ENCODE results near the gene CDH7. TPM values are rescaled to one million over a fixed set of nuclear protein-coding genes. Genes with fewer than 3 reads are reported as not detected.

CDH7 gene
- total RNA-seq, 1 donor from 2014 or later, result under 0.01 TPM

DNA sequence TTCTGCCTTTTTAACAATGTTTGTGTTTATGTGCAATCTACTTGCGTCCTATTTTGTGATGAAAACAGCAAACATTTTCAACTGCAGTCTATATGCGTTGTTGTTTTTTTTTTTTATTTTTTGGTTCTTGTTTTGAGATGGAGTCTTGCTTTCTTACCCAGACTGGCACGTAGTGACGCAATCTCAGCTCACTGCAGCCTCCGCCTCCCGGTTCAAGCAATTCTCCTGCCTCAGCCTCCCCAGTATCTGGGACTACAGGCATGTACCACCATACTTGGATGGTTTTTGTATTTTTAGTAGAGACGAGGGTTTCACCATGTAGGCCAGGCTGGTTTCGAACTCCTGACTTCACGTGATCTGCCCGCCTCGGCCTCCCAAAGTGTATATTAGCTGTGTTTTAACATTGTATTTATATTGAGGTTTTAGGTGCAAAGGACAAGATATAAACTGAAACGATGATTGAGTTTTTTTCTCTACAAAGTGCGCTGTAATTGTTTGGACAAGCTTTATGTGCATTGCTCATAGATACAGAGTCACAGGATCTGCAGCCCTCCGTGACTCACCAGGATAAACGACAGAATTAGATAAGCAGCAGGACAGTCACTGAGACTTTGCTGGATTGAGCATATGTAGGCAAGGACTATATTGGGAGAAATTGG lies 17.4 kb downstream of the CDH7 start:
- DNase-seq (ENCODE audit: low read depth in 2 of 2), result no peak

GRCh38 chr18:65769652-65770051 lies 18.8 kb downstream of the CDH7 start:
- no peak for DNase-seq (ENCODE audit: low read depth in 2 of 2)

DNA sequence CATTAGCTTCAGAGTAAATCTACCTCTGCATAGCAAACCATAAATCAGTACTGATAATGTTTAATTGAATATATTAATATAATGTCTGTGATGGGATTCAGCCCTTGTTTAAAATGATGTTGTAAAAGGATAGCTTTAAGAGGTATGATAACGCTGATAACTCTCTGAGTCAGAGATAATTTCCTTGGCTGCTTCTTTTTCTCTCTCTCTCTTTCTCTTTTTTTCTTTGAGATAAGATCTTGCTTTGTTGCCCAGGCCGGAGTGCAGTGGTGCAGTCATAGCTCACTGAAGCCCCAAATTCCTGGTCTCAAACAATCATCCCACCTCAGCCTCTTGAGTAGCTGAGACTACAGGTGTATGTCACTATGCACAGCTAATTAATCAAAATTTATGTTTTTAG lies 35.7 kb downstream of the CDH7 start:
- DNase-seq (ENCODE audit: low read depth in 2 of 2), result no peak

- DNase-seq (ENCODE audit: low read depth in 2 of 2), result no peak
Observed at GRCh38 chr18:65788373-65788772, 37.6 kb downstream of the CDH7 start.

GRCh38 chr18:65790604-65791003 lies 39.8 kb downstream of the CDH7 start:
- no peak for DNase-seq (ENCODE audit: low read depth in 2 of 2)

DNA sequence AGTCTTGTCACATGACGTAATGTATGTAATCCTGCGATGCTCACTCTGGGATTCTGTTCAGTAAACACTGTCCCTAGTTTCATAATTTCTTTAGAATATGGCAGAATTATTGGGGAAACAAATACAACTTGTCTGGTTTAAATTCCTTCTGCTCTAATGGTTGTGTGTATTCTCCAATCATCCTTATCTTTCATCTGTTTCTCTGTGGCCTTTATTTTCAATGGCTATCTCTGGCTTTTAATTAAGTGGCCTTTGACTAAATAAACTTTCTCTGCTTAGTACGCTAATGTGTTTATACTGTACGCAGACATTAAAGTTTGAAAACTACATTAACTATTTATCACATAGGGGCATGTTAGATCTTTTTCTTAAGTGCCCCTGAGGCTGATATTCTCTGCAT lies 40.9 kb downstream of the CDH7 start:
- DNase-seq (ENCODE audit: low read depth in 2 of 2), result no peak

- no peak for DNase-seq (ENCODE audit: low read depth in 2 of 2)
Observed at GRCh38 chr18:65792456-65793074, 41.8 kb downstream of the CDH7 start.

DNA sequence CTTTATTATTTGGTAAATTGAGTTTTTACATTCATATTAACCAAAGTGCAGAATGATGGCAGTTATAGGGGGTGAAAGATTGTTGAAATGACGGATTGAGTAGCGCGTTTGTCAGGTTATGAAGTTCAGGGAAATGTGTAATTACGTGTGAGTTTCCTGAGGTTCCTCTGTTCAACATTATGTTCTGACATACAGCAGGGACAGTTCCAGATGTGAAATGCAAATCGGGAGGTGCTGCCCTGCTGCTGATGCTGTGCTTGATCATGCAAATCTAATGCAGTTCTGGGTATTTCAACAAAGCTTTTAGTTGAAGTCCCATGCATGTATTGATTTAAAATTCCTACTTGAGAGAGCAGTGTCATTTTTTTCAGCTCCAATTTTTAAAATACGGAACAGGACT lies 57.9 kb downstream of the CDH7 start:
- no peak for DNase-seq (ENCODE audit: low read depth in 2 of 2)

DNA sequence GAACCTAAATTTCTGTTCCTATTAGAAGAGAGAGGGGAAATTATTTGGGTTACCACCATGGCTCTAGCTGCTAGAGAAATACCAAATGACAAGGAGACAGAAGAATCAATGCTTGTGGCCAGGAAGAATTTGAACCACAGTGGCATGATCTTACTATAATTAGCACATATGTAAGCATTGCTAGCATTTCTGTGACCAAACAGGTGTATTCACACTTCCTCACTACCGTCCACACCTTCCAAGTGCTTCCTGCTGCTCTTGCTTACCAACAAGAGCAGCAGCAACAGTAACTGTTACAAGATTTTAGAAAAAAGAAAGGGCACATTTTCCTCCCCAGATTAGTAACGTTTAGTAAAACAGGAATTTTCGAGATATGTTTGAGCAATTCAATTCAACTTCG lies 60.5 kb downstream of the CDH7 start:
- no peak for DNase-seq (ENCODE audit: low read depth in 2 of 2)

DNA sequence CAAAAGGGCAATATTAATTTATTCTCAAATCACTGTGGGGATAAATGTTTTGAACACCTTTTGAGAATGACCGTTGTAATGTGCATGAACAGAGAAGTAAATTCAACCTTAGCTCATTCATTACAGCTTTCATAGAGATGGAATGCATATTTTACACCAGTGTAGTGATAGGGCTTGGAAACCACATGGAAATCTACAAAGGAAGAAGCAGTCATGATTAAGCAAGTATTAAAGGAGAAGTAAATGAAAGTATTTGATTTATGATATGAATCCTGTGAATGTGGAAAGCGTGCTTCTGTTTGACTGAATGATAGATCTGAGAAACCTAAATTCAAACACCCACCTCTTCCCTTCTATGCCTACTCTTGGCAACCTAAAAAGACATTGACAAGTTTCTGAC lies 64.7 kb downstream of the CDH7 start:
- no peak for DNase-seq (ENCODE audit: low read depth in 2 of 2)

- no peak for DNase-seq (ENCODE audit: low read depth in 2 of 2)
Observed at GRCh38 chr18:65817178-65817577, 66.4 kb downstream of the CDH7 start.

- DNase-seq (ENCODE audit: low read depth in 2 of 2), result no peak
Observed at GRCh38 chr18:65821911-65822310, 71.1 kb downstream of the CDH7 start.

- no peak for DNase-seq (ENCODE audit: low read depth in 2 of 2)
Observed at GRCh38 chr18:65822826-65823225, 72.0 kb downstream of the CDH7 start.

DNA sequence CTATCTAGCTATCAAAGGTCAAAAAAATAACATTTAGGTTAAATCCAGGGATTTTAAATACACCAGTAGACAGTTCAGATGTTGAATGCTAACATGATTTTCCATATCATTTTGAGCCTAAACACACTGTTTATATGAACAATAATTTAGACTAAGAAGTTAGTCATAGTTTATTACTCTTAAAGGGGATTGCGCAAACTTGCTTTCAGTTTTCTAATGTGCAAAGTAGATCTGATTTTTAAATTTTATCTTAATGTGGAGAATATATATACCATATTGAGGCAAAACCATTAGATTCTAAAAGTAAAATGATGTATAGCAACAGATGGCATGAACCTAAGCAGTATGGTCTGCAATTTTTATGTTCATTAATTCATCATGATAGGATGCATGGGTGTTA lies 76.6 kb downstream of the CDH7 start:
- no peak for DNase-seq (ENCODE audit: low read depth in 2 of 2)

GRCh38 chr18:65835881-65836280 lies 85.1 kb downstream of the CDH7 start:
- DNase-seq (ENCODE audit: low read depth in 2 of 2), result no peak

- no peak for DNase-seq (ENCODE audit: low read depth in 2 of 2)
Observed at GRCh38 chr18:65846107-65846506, 95.3 kb downstream of the CDH7 start.

- no peak for DNase-seq (ENCODE audit: low read depth in 2 of 2)
Observed at GRCh38 chr18:65852273-65852672, 101.5 kb downstream of the CDH7 start.

GRCh38 chr18:65859075-65859474 lies 108.3 kb downstream of the CDH7 start:
- no peak for DNase-seq (ENCODE audit: low read depth in 2 of 2)

DNA sequence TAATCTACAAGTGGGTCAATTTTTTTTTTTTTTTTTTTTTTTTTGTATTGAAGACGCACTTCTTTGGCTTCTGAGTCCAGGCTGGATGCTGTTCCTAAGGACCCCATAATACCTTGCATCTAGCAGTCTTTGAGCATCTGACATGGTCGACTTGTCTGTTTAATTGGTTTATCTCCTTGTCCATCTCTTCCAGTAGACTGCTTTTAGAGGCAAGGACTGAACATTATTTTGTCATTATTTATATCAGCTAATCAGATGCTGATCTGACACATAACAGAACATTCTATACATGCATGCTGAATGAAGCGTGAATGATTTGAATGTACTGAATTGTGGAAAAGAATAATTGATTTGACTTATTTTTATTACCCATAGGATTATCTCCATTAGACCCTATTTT lies 118.7 kb downstream of the CDH7 start:
- DNase-seq (ENCODE audit: low read depth in 2 of 2), result no peak

DNA sequence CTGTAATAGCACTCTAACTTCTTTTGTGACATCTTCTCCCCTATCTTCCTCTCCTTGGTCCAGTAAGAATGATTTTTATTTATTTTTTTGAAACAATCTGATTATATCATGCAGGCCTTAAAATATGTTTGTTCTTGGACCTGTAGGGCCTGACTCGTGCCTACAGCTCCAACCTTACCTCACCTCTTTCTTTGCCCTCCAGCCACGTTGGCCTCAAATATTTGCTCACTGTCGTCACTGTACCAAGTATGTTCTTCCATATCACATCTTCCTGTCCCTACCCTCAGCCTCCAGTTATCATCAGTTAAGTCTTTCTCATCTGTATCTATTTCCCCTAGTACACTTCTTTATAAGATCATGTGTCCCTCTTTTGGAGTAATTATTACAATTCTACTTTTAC lies 125.5 kb downstream of the CDH7 start:
- DNase-seq (ENCODE audit: low read depth in 2 of 2), result no peak

DNA sequence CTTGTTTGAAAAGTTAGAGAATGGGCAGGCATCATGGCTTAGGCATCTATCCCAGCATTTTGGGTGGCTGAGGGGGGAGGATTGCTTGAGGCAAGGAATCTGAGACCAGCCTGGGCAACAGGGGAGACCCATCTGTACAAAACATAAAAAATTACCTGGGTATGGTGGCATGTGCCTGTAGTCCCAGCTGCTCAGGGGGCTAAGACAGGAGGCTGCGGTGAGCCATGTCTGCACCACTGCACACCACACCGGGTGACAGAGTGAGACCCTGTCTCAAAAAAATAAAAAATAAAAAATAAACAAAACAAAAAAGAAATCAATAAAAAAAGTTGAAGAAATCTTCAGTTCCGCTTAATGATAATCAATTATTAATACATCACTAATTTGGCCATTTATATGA lies 146.5 kb downstream of the CDH7 start:
- DNase-seq (ENCODE audit: low read depth in 2 of 2), result no peak

DNA sequence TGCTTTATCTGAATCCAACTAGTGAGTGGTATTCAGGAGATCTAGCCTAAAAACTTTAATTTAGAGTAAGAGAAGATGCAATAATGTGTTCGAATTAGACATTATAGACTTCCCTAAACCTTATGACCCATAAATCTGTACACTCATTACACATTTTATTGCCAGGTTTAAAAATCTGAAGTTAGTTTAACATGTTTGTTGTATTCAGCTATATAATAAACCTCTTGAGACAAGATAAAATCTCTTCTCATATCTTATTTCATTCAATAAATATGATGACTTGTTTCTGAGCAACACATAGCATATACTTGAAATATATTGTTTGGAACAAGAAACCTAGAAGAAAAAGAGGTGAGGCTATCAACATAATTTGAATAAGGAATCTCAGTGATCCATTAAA lies 150.7 kb downstream of the CDH7 start:
- no peak for DNase-seq (ENCODE audit: low read depth in 2 of 2)

DNA sequence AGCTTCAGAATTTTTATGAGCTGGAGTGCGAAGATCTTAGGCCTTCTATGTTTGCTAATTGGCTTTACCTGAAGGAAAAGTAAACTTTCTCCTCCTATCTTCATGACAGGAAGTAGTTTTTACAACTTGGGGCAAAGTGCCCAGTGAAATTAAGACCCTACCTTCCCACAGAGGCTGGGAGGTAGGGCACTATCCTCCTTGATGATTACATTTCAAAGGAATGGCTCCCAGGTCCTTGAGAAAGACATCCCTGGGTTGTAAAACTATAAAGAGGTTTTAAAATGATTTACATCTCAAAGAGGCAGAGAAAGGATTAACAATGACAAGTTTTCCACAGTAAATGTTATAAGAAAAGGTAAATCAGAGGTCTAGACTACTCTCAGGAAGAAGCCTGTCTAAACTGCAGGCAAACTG lies 155.8 kb downstream of the CDH7 start:
- no peak for DNase-seq (ENCODE audit: low read depth in 2 of 2)

DNA sequence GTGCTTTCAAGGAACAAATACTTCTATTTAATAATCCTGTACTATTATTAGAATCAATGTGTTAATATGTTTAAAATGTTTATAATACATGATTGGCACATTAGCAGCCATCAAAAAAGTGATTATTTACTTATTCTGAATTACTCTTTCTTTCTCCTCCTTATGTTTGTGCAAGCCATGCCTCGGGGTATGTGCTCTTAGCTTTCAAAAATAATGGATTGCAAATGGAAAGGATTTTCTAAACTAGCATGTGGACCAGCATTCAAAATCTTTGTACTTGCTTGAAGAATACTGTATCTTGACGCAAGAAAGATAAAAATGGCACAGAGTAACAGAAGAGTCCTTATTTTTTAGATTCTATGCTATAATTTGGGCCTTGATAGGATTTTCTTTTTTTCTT lies 156.5 kb downstream of the CDH7 start:
- DNase-seq (ENCODE audit: low read depth in 2 of 2), result no peak

Measured in lung microvascular endothelial cell (primary cell).